ENCODE data around the gene PLAAT2.

DNA sequence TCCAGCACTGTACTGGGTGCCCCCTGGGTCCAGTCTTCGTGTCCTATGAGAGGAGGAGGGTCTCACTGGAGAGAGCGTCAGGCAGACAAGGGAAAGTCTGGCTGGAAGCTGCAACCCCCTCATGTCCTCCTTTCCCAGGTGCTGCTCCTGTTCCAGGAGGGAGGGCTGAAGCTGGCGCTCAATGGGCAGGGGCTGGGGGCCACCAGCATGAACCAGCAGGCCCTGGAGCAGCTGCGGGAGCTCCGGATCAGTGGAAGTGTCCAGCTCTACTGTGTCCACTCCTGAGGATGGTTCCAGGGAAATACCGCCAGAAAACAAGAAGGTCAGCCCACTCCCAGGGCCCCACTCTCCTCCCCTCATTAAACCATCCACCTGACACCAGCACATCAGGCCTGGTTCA lies 47.1 kb downstream of the PLAAT2 start:
- TF ChIP-seq, protein P1, sequence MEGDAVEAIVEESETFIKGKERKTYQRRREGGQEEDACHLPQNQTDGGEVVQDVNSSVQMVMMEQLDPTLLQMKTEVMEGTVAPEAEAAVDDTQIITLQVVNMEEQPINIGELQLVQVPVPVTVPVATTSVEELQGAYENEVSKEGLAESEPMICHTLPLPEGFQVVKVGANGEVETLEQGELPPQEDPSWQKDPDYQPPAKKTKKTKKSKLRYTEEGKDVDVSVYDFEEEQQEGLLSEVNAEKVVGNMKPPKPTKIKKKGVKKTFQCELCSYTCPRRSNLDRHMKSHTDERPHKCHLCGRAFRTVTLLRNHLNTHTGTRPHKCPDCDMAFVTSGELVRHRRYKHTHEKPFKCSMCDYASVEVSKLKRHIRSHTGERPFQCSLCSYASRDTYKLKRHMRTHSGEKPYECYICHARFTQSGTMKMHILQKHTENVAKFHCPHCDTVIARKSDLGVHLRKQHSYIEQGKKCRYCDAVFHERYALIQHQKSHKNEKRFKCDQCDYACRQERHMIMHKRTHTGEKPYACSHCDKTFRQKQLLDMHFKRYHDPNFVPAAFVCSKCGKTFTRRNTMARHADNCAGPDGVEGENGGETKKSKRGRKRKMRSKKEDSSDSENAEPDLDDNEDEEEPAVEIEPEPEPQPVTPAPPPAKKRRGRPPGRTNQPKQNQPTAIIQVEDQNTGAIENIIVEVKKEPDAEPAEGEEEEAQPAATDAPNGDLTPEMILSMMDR (IDR thresholded peaks at IDR 0.05), result no peak
- no peak for TF ChIP-seq POLR2A (IDR thresholded peaks at IDR 0.05)
